GM18507 (cell line): ENCODE data around the gene TRIM39.
A peak's percentile ranks its signal among the peaks of the same experiment; 100 is the strongest.
"Not testable (repeated sequence)": the region's sequence is repeated elsewhere in the genome, so short reads cannot be mapped to it uniquely, and the experiment has no call there.

Experiments
- DNase-seq: peaks from one replicate; pipeline ENCODE4 v3.0.0; 2011; ENCODE audit warnings: low read depth; ENCODE audit not compliant: insufficient read length; ENCODE audit errors: extremely low spot score
- FAIRE-seq: peaks from 2 replicates; lab custom pipeline; 2011; peaks lifted over from hg19 to GRCh38; lab: Jason Lieb, UNC

The TRIM39 gene

DNA sequence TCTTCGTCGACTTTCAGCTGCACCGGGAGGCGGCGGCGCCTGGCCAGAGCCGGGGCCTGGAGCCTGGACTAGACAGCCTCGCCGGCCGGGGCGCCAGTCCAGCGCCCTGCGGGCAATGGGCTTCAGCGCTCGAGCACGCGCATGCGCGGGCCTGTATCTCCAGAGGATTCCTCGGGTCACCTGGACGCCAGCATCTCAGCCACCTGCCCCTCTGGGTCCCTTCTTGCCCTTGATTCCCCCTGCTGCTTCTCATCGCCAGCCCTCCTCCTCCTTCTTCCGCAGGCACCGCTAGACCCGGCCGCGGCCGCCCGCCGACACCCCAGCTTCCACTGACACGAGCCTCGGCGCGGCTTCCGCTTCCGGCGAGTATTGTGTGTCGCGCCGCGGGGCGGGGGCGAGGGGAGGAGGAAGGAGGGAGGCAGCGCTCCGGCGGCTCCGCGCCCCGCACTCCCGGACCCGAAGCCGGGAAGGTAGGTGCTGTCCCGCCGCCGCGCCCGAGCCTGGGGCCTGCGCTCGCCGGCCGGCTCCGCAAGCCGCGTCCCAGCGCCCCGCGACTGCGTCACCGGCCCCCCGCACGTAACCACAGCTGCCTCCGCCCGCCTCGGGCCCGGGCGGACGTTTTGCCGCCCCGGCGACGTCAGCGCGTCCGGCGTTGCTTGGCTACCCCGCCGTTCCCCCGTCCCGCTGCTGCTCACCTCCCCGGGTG, at the start of gene TRIM39:
TSS of gene TRIM39 (plus strand) at position 402 of the 706 bp plus-strand sequence. CDS start 2,391 bp downstream, outside the sequence.
- FAIRE-seq (peak; percentile 77), DNase-seq (peak; percentile 79)

DNA sequence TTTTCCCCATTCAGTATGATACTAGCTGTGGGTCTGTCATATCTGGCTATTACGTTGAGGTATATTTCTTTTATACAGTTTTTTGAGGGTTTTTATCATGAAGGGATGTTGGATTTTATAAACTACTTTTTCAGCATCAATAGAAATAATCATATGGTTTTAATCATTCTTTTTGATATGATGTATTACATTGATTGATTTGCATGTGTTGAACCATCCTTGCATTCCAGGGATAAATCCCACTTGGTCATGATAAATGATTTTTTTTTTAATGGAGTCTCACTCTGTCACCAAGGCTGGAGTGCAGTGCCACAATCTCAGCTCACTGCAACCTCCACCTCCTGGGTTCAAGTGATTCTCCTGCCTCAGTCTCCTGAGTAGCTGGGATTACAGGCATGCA, 45.7 kb upstream of the TRIM39 start:
- DNase-seq, FAIRE-seq: not testable (repeated sequence)

DNA sequence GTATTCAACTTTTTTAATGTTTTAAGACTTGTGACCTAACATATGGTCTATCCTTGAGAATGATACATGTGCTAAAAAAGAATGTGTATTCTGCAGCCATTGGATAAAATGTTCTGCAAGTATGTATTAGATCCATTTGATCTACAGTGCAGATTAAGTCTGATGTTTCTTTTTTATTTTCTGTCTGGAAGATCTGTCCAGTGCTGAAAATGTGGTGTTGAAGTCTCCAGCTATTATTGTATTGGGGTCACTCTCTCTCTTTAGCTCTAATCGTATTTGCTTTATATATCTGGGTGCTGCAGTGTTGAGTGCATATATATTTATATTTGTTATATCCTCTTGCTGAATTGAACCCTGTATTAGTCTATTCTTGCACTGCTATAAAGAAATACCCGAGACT, 44.2 kb upstream of the TRIM39 start:
- FAIRE-seq (no peak), DNase-seq (no peak)

DNA sequence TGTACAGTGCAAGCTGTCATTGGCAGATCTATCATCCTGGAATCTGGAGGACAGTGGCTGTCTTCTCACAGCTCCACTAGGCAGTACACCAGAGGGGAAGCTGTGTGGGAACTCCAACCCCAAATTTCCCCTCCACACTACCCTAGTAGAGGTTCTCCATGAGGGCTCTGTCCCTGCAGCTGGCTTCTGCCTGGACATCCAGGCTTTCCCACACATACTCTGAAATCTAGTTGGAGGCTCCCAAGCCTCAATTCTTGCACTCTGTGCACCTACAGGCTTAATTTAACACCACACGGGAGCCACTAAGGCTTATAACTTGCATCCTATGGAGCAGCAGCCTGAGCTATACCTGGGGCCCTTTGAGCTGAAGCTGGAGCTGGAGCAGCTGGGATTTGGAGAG, 43.0 kb upstream of the TRIM39 start:
- no peak for DNase-seq
- no peak for FAIRE-seq

DNA sequence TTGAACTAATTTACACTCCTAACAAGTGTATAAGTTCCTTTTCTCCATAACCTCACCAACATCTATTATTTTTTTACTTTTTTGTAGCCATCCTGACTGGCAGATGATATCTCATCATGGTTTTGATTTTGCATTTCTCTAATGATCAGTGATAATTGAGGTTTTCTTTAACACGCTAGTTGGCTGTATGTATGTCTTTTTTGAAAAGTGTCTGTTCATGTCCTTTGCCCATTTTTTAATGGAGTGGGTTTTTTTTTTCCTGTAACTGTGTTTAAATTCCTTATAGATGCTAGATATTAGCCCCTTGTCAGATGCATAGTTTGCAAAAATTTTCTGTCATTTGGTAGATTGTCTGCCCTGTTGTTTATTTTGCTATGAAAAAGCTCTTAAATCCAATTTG, 39.6 kb upstream of the TRIM39 start:
- FAIRE-seq (no peak), DNase-seq (no peak)

DNA sequence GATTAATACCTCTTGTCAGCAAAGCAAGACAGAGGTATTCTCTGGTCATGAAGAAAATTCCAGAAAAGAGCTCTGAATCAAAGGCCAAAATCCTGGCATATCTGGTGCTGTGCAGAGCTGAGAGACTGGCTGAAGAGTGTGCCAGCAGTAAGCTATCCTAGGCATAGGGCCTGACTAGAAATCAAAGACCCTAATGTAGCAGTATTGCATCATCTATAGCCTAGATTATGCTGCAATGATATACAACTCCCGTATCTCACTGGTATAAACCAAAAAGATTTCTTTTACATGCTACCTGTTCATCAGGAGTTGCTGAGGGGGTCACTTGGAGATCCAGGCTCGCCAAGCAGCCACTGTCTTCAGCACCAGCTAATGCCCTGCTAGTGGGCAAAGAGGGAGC, 30.9 kb upstream of the TRIM39 start:
- DNase-seq (no peak), FAIRE-seq (no peak)

DNA sequence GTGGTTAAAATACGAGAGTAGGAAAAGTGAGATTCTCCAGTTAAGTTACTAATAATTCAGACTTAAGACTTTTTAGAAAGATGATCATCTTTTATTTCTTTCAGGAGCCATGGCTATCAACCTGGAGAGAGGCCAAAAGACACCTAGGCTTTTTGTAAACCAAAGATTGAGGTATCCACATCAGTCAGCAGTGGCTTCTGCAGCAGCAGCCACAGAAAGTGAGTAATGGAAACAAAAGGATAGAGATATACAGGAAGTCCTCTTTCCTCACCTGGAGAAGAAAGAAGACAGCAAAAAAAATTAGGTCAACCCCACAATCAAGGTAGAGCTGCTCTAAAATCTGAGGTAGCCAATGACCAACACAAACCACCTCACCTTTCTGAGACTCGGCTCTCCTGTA, 22.7 kb upstream of the TRIM39 start:
- FAIRE-seq (no peak), DNase-seq (no peak)

DNA sequence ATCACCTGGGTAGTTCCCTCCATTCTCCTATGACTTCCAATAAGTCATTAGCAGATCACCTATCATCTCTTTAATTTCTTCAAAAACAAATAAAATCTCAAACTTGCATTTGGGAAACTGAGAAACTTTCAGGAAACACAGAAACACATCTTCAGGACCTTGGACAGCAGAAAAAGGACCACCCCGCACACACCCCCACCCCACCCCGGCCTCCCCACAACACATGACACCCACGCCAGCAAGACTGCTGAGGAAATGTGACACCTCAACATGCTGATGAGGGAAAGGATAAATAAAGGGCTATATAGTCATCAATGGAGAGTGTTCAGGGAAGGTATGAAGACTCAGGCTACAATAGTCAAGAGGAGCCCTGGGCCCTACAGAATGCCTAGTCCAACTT, 15.6 kb upstream of the TRIM39 start:
- no peak for DNase-seq
- FAIRE-seq, result no peak

DNA sequence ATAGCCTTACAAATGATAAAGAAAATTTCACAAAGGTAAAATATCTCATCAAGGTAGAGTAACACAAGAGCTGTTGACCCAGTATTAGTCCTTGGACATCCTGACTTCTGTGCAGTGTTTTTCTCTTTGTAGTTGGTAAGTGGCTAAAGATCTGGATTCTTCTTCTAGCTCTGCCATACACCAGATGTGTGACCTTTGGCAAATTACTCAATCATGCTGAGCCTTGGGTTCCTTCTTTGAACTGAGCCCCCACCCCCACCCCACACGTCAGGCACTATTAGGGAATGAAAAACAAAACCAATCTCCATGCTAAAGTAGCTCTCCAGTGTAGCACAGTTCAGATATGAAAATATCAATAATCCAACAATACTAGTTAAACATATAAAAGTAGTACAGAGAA, 15.1 kb upstream of the TRIM39 start:
- no peak for FAIRE-seq
- no peak for DNase-seq

DNA sequence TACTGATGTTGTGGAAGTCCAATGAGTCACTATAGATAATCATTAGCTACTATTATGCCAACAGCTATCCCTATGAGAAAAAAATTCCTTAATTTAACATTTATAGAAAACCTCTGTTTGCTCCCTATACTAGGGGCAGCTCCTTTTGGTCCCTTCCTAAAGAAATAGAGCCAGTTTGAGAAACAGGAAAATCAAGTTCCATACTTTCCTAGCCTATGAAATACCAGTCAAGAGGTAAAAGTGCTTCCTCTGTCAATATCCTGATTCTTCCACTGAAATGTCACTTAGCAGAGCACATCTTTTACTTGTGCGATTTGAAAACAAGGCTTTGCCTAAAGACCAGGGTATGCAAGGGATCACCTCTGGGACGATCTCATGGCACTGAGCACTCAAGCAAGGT, 14.5 kb upstream of the TRIM39 start:
- no peak for FAIRE-seq

DNA sequence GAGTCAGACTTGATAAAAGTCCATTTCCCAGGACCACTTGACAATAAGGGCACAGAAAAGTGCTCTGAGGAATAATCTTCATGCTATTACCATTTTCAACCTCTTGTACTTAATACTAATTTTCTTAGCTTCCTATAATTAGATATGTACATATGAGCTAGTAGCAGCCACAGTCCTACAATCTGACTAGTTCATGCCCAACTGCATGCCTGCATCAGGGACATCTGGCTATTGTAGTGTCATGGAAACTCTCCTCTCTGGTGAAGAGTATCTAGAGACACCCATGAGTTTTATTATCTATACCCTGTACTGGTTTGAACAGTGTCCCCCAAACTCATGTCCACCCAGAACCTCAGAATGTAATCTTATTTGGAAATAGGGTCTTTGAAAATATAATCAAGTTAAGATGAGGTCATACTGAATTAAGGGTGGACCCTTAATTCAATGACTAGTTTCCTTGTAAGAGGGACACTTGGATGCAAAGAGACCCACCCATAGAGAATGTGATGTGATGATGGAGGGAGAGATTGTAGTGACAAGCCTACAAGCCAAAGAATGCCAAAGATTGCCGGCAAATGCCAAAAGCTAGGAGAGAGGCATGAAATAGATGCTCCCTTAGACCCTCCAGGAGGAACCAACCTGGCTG, 13.9 kb upstream of the TRIM39 start:
- DNase-seq (no peak), FAIRE-seq (no peak)

More for the DNA sequence above, 14.5 kb upstream of the TRIM39 start:
- no peak for DNase-seq

DNA sequence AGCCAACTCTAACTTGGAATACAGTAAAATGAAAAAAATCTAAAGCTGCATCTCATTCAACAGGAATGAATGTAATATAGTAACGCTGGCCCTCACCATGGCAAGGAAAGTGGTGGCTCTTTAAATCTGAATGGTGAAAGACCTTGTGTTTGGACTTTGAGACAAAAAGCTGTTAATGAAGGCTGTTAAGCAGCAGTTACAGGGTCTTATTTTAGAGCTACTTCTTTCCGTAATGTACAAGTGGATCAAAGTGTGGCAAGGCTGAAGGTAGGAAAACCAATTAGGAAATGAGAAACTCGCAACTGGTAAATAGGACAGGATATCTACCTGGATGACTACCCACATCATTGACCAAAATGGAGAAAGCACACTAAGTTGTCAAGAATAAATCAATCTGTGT, 11.6 kb upstream of the TRIM39 start:
- FAIRE-seq (no peak), DNase-seq (no peak)

DNA sequence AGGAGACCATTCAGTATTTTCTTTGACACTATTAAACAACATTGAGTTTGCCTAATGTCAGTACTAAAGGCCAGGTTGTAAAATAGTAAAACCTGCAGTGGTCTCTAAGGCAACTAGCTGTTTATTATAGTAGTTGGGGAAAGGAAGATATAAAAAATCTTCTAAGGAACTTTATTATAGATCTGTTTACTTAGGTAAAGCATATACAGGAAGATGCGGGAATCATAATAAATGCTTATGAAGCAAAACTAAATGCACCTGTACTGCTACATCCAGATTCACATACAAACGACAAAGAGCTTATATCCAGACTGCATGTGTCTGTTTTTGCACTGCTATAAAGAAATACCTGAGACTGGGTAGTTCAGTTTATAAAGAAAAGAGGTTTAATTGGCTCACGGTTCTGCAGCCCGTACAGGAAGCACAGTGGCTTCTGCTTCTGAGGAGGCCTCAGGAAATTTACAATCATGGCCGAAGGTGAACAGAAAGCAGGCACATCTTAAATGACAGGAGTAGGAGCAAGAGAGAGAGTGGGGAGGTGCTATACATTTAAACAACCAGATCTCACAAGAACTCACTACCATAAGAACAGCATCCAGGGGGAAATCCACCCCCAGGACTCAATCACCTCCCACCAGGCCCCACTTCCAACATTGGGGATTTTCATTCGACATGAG, 8.7 kb upstream of the TRIM39 start:
- DNase-seq (no peak), FAIRE-seq (peak; percentile 39)

DNA sequence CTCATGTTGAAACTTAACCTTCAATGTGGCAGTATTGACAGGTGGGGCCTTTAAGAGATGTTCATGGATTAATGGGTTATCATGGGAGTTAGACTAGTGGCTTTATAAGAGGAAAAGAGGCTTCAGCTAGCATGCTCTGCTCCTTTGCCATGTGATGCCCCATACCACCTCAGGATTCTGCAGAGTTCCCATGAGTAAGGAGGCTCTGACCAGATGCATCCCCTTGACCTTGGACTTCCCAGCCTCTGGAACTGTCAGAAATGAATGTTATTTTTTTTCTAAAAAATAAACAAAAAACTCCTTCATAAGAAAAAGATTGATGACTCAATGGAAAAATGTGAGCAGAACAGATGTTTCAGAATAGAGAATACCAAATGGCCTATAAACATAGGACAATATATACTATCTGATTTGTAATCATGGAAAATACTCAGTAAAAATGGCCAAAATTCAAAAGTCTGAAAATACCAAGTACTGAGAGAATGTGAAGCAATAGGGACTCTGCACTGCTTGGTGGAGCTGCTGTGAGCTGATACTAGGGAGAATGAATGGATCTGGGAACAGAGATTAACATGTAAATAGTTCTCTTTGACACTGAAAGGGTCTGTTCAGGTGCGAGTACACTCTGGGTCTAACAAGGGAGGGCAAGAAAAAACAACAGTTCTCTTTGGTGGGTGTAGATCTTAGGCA, 7.4 kb upstream of the TRIM39 start:
- DNase-seq (no peak), FAIRE-seq (no peak)

DNA sequence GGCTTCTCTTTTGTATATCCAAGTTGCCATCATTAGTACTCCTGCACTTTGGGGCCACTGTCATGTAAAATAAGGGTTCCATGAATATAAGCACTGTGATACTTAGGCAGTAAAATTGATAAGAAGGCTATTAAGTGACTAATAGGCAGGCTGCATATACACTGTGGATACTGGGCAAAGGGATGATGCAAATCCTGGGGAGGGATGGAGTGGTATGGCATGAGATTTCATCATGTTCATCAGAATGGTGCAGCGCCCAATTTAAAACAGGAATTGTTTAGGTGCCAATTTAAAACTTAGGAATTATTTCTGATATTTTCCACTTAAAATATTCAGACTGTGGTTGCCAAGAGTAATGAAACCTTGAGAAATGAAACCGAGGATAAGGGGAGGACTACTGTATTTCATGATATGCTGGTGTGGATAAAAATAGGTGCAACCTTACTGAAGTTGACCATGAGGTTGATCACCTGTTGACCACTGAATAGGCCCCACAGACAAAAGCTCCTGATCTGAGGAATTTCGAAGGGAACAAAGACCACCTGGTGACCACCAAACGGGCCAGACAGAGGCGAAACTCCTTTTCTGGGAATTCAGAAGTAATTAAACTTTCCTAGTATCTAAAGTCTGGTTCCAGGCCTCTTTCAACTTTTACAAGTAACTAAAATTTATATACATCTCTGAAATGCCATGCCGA, 4.9 kb upstream of the TRIM39 start:
- FAIRE-seq (no peak), DNase-seq (no peak)

DNA sequence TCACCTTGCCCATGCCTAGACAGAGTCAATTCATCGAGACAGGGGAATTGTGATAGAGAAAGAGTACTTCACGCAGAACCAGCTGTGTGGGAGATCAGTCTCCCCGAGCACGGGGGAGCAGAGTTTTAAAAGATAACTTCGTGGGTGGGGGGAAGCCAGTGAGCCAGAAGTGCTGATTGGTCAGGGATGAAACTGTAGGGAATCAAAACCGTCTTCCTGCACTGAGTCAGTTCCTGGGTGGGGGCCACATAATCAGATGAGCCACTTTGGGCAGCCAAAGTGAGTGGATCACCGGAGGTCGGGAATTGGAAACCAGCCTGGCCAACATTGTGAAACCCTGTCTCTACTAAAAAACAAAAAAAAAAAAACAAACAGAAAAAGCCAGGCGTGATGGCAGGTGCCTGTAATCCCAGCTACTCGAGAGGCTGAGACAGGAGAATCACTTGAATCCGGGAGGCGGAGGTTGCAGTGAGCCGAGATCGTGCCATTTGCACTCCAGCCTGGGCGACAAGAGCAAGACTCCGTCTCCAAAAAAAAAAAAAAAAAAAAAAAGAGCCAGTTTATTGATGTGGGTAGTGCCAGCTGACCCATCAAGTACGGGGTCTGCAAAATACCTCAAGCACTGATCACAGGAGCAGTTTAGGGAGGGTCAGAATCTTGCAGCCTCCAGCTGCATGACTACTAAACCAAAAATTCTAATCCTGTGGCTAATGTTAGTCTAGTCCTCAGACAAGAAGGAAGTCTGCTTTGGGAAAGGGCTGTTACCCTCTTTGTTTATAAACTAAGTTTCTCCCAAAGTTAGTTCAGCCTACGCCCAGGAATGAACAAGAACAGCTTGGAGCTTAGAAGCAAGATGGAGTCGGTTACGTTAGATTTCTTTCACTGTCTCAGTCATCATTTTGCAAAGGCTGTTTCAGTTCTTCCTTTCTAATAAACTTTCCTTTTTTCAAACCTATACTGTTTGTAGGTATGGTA, 3.9 kb upstream of the TRIM39 start:
- peak; percentile 42 for FAIRE-seq
- no peak for DNase-seq

DNA sequence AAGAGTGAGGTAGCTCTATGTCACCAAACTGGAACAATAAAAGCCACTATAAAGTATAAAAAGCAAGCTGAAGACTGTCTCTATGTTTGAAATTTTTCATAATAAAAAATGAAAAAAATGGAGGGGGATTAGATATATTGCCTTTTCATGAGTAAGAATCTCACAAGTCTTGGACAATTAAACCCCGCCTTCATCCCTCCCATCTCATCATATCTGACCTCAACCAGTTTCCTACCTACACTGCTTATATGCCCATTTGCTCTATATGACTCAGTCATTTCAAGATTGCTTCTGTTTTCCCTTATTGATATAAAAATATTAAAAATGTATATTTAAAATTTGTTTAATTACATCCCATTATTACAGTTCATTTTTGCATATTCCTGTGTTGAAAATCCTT, 2.9 kb upstream of the TRIM39 start:
- DNase-seq (no peak), FAIRE-seq (no peak)

DNA sequence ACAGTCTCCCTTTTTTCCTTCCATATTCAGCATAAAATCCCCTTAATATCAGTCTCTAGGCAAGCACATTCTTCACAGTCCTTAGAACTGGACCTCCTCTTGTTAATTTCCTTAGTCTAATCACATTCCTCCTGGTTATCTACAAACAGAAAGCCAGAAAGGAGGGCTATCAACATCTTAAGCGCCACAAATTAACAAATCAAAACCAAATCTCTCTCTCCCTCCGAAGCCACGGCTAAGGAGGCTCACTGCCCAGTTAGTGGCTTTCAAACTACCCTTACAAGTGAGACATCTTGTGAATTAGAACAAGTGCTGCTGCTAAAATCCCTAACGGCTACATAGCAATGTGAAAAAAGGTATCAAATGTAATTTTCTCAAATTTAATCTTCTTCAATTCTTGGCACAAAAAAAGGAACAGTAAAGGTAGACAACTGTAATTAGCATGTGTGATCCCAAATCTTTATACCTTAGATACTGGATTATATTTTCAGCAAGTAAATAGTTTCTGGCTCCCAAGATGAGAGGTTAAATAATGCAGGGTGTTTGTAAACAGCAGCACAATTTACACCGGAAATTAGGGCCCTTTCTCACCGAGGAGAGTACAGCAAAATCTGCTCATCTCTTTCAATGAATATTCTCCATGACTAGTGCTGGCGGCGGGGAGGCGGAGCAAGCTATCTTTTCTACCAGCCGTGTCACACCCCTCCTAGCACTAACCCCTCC, 1.4 kb upstream of the TRIM39 start:
- DNase-seq (peak; percentile 47), FAIRE-seq (peak; percentile 73)
